Prostate gland (tissue), 2 donors: Measurements from ENCODE around the gene CRADD. TPM values are rescaled to one million over a fixed set of nuclear protein-coding genes. Genes with fewer than 3 reads are reported as not detected.

Source experiments
- DNase-seq: peaks from one replicate; pipeline ENCODE4 v3.0.0-alpha.2; 2019; ENCODE audit warnings: low spot score
- H3K27ac ChIP-seq, 2 donors: fragments of 200-600 bp; sonication (generic); 2 replicates each; pipeline ENCODE4 v1.5.1; 2017 to 2019
- H3K27me3 ChIP-seq: fragments of 200-600 bp; sonication (generic); replicated peaks from 2 replicates; pipeline ENCODE4 v1.5.1; 2019; ENCODE audit not compliant: insufficient read depth
- H3K36me3 ChIP-seq, 2 donors: fragments of 200-600 bp; sonication (generic); 1 replicate in 1 of 2; 2 replicates in 1 of 2; pipeline versions ENCODE4 v1.5.1 to v1.8.1; 2017 to 2019
- H3K4me1 ChIP-seq: fragments of 200-600 bp; sonication (generic); replicated peaks from 2 replicates; pipeline ENCODE4 v1.5.1; 2019
- H3K4me3 ChIP-seq, 2 donors: fragments of 200-600 bp; sonication (generic); 2 replicates each; pipeline ENCODE4 v1.5.1; 2017 to 2019
- H3K9me3 ChIP-seq: fragments of 200-600 bp; sonication (generic); 2 replicates; pipeline ENCODE4 v1.5.1; 2017
- POLR2A ChIP-seq: fragments of 450-650 bp; IDR thresholded peaks from one replicate; pipeline ENCODE4 v1.6.1; 2016; ENCODE audit warnings: antibody characterized with exemption, mild to moderate bottlenecking
- POLR2AphosphoS5 ChIP-seq: sonication (generic); formaldehyde crosslinking; IDR thresholded peaks from one replicate; pipeline ENCODE4 v1.6.1; 2017; ENCODE audit warnings: antibody characterized with exemption
- WGBS: methylation state at CpG from one replicate; pipeline ENCODE4 v1.1.5; 2018; 5-methylcytosine and 5-hydroxymethylcytosine counted together
- intact Hi-C: fragments of 100-400 bp; cut with DNase I; formaldehyde crosslinking; loops from one replicate; pipeline ENCODE4 v1.14.2; 2022
- total RNA-seq, 2 donors: library from RNA; depleted of rRNA; stranded (reverse); fragments of >200 nt; gene quantifications; one replicate each; pipeline ENCODE4 v1.1.0, GENCODE V29; 2016
- TF ChIP-seq, protein P1 (sequence below), 4 experiments: fragments of 200-600 bp in 2 of 4; fragments of 450-650 bp in 2 of 4; sonication (generic) in 2 of 4; IDR thresholded peaks; 1 replicate in 3 of 4; 2 replicates in 1 of 4; pipeline ENCODE4 v1.5.1; 2016 to 2019; ENCODE audit warnings: antibody characterized with exemption in 4 of 4, mild to moderate bottlenecking in 2 of 4, moderate library complexity in 2 of 4

Gene CRADD
- total RNA-seq, 2 donors from 2014 or later: 38.9 to 42.4 TPM

DNA sequence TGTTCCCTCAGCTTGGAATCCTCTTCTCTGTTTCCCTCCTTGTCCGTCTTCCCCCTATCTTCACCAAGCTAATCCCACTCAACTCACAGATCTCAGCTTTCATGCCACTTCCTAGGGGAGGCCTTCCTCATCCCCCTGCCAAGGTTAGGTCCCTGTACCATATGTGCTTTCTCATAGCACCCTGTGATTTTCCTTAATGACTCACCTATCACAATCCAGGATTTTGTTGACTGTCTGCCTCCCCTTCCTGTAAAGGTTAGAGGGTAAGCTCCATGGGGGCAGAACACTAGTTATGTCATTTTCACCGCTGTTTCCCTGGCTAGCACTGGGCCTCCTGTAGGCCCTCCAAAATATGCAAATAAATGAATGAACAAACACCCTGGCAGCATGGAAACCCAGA lies 57.6 kb downstream of the CRADD start:
- no peak for TF ChIP-seq POLR2AphosphoS5
- TF ChIP-seq, protein P1, sequence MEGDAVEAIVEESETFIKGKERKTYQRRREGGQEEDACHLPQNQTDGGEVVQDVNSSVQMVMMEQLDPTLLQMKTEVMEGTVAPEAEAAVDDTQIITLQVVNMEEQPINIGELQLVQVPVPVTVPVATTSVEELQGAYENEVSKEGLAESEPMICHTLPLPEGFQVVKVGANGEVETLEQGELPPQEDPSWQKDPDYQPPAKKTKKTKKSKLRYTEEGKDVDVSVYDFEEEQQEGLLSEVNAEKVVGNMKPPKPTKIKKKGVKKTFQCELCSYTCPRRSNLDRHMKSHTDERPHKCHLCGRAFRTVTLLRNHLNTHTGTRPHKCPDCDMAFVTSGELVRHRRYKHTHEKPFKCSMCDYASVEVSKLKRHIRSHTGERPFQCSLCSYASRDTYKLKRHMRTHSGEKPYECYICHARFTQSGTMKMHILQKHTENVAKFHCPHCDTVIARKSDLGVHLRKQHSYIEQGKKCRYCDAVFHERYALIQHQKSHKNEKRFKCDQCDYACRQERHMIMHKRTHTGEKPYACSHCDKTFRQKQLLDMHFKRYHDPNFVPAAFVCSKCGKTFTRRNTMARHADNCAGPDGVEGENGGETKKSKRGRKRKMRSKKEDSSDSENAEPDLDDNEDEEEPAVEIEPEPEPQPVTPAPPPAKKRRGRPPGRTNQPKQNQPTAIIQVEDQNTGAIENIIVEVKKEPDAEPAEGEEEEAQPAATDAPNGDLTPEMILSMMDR (IDR thresholded peaks at IDR 0.05): no peak
- no peak for TF ChIP-seq POLR2A
- intact Hi-C loops: loop anchor here (5.0 kb wide), 1 partner anchor 47 kb away; no protein-coding TSS in a partner anchor
- H3K27me3 ChIP-seq: no peaks in the 10 kb centered on the region
- no peak for DNase-seq
- no peaks in the 10 kb centered on the region for H3K9me3 ChIP-seq
- 90% methylated on average over 2 of the region's 2 CpGs for WGBS
- no peak overlapping the region for H3K27ac ChIP-seq
- no peak overlapping the region for H3K4me3 ChIP-seq
- peaks cover 7% of the 10 kb centered on the region for H3K4me1 ChIP-seq
- H3K36me3 ChIP-seq: no peaks in the 10 kb centered on the region

DNA sequence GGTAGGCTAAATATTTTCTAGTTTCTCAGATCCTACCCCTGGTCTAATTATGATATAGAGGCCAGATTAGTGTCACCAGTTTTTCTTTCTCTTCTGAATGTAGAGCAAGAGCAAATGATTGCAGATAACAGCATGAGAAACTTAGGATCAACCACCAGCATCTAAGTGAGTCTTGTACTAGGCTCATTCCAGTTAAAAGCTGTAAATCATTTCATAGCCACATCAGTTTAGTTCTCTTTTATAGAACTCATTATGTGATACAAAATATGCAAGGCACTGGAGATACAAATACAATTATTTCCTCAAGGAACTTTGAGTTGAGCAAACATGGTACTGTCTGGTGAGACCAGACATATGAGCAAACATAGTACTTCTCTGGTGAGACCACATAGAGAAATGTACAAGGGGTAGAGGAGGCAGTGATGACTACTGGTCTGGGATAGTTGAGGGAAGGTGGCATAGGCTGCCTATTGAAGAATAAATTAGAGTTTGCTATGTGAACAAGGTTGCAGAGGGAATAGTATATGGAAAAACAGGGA lies 59.5 kb downstream of the CRADD start:
- Histone ChIP-seq H3K27me3 (no peaks in the 10 kb centered on the region), H3K4me3 (no peak overlapping the region), H3K4me1 (peaks cover 11% of the 10 kb centered on the region), H3K36me3 (no peaks in the 10 kb centered on the region), H3K9me3 (no peaks in the 10 kb centered on the region), H3K27ac (peak overlapping the region in 1 of 2 donors; percentile 95)
- TF ChIP-seq POLR2A (no peak), POLR2AphosphoS5 (no peak)
- TF ChIP-seq, protein P1 (IDR thresholded peaks at IDR 0.05): no peak
- intact Hi-C loops: no loop called here
- no peak for DNase-seq

DNA sequence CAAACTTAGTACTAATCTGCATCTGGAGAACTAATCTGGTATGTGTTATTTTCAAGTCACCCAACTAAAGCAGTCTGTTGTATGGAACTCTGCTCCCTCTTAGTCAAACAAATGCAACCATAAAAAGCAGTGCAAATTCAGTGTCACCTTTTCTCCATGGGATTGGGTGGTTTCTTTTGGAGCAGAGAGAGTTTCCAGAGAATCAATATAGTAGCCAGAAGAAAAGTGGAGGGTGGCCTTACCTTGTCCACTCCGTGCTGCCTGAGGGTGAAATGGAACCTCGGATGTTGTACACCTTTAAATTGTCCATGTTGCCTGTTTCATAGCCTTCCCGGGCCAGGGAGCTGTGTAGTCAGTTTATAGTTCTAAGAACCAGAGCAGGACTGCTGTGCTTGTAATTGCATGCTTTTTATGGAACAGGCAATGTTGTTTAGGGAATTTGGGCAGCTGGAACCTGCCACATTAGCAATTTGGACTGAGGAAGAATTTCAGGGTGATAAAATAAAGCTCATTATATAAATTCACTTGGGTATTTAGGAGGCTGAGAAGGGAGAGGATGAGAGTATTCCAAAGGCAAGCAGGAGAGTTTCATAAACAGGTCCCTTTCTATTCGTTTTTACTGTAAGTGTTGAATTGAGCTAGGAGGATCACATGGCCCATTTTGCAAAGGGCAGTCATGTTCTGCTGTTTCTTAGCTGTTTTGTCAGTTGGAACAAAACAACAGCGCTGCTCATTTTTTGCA lies 60.5 kb downstream of the CRADD start:
- Histone ChIP-seq H3K27ac (peak overlapping the region; percentile 74 to 95), H3K36me3 (no peaks in the 10 kb centered on the region), H3K27me3 (no peaks in the 10 kb centered on the region), H3K4me3 (no peak overlapping the region), H3K4me1 (peaks cover 14% of the 10 kb centered on the region), H3K9me3 (no peaks in the 10 kb centered on the region)
- TF ChIP-seq, protein P1 (IDR thresholded peaks at IDR 0.05): no peak
- peak; percentile 32 for TF ChIP-seq POLR2AphosphoS5
- no peak for DNase-seq
- intact Hi-C loops: no loop called here
- WGBS: 41% methylated on average over 5 of the region's 5 CpGs

DNA sequence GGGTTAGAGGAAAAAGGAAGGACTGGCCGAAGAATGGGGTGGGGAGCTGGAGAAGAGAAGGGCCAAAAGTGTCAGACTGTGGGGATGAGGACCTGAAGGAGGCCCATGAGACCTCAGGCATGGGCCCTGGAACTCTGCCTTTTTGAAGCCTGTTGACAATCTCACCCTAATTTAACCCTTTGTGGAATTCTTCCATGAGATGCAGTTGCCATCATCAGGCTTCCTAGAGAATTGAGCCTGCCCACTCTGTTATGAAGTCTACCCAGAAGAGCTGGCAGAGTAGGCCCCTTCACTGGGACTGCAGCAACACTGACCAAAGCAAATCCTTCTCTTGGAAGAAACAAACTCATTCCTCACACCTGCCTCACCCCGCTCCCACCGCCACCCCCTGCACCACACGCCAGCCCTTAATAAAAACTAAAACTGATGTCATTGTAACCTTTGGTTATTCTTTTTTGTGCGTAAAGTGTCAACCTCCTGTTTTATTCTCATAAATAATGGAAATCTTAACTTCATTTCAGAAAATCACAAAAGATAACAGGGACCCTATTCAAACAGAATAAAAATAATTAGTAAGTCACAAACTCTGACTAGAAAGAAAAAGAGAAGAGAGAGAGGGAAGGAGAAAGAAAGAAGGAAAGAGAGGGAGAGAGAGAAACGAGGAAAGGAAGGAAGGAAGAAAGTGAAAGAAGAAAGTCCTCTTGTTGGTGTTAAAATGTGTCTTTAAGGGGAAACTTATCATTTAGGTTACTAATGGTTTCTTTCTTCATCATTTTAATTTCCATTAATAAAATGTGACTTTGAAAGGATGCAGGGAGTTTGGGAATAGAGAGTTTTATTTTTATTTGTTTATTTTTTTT lies 61.3 kb downstream of the CRADD start:
- H3K9me3 ChIP-seq: no peaks in the 10 kb centered on the region
- peaks cover 14% of the 10 kb centered on the region for H3K4me1 ChIP-seq
- DNase-seq: no peak
- H3K27ac ChIP-seq: peak overlapping the region; percentile 74 to 95
- WGBS: 67% methylated on average over 6 of the region's 6 CpGs
- no peaks in the 10 kb centered on the region for H3K27me3 ChIP-seq
- H3K4me3 ChIP-seq: no peak overlapping the region
- TF ChIP-seq POLR2A (no peak), POLR2AphosphoS5 (no peak)
- TF ChIP-seq, protein P1 (IDR thresholded peaks at IDR 0.05): no peak
- intact Hi-C loops: no loop called here
- H3K36me3 ChIP-seq: no peaks in the 10 kb centered on the region
